ENCODE results near the gene HID1. TPM values are rescaled to one million over a fixed set of nuclear protein-coding genes. Genes with fewer than 3 reads are reported as not detected.

The HID1 gene
- total RNA-seq, 3 donors from 2014 or later, result 29.9 to 56.9 (median 47.4) TPM

DNA sequence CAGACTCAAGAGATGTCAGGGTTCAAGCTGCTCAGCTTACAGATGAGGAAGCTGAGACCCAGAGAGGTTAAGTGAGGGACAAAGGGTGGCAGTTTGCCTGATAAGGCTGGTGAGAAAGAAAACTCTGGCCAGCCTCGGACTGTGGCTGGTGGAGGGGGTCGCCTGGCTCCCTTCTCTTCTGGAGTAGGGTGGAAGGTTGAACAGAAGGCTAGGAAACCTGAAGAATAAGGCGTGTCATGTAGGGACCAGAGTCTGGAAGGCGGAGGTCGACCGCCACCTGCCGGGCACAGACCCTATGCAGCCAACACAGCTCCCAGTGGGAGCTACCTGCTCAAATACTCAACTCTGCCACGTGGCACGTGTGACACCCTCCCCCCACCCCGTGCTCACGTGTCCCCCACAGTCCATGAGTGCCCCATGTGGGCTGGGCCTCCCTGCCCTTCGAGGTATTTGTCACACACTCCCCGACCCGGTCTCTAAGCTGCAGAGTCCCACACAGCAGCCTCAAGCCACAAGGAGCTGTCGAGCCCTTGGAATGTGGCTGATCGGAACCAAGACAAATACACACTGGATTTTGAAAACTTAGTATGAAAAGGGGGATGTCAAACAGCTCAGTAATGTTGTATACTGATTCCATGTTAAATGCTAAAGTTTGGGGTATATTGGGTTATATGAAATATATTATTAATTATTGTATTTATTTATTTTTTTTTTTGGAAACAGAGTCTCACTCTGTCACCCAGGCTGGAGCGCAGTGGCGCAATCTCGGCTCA, 11.8 kb downstream of the HID1 start:
- DNase-seq (peak in 2 of 3 donors; percentile 72 to 81), ATAC-seq (peak; percentile 73)
- TF ChIP-seq, protein P1, sequence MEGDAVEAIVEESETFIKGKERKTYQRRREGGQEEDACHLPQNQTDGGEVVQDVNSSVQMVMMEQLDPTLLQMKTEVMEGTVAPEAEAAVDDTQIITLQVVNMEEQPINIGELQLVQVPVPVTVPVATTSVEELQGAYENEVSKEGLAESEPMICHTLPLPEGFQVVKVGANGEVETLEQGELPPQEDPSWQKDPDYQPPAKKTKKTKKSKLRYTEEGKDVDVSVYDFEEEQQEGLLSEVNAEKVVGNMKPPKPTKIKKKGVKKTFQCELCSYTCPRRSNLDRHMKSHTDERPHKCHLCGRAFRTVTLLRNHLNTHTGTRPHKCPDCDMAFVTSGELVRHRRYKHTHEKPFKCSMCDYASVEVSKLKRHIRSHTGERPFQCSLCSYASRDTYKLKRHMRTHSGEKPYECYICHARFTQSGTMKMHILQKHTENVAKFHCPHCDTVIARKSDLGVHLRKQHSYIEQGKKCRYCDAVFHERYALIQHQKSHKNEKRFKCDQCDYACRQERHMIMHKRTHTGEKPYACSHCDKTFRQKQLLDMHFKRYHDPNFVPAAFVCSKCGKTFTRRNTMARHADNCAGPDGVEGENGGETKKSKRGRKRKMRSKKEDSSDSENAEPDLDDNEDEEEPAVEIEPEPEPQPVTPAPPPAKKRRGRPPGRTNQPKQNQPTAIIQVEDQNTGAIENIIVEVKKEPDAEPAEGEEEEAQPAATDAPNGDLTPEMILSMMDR (IDR thresholded peaks at IDR 0.05), result no peak
- no peaks in the 10 kb centered on the region for H3K4me1 ChIP-seq (ENCODE audit: low read depth)
- H3K9me3 ChIP-seq, result no peaks in the 10 kb centered on the region
- no peaks in the 10 kb centered on the region for H3K36me3 ChIP-seq (ENCODE audit: low read depth)
- H3K4me3 ChIP-seq, result no peak overlapping the region
- intact Hi-C loops (cut with DNase I, micrococcal nuclease), result no loop called here

- DNase-seq, result no peak
- intact Hi-C loops (cut with DNase I, micrococcal nuclease), result no loop called here
- peak; percentile 24 for ATAC-seq
- TF ChIP-seq, protein P1 (IDR thresholded peaks at IDR 0.05), result no peak
- no peak overlapping the region for H3K4me3 ChIP-seq
- H3K4me1 ChIP-seq (ENCODE audit: low read depth), result no peaks in the 10 kb centered on the region
- H3K9me3 ChIP-seq, result no peaks in the 10 kb centered on the region
- no peaks in the 10 kb centered on the region for H3K36me3 ChIP-seq (ENCODE audit: low read depth)
Observed at GRCh38 chr17:74959826-74960515, 12.6 kb downstream of the HID1 start.

GRCh38 chr17:74957935-74958740, 14.4 kb downstream of the HID1 start:
- Histone ChIP-seq H3K9me3 (no peaks in the 10 kb centered on the region), H3K36me3 (ENCODE audit: low read depth) (no peaks in the 10 kb centered on the region), H3K4me1 (ENCODE audit: low read depth) (peaks cover 5% of the 10 kb centered on the region), H3K4me3 (no peak overlapping the region)
- peak in 2 of 3 donors; percentile 85 to 89 for DNase-seq
- TF ChIP-seq, protein P1 (IDR thresholded peaks at IDR 0.05), result peak; percentile 91
- intact Hi-C loops (cut with DNase I, micrococcal nuclease), result no loop called here
- peak; percentile 49 for ATAC-seq

DNA sequence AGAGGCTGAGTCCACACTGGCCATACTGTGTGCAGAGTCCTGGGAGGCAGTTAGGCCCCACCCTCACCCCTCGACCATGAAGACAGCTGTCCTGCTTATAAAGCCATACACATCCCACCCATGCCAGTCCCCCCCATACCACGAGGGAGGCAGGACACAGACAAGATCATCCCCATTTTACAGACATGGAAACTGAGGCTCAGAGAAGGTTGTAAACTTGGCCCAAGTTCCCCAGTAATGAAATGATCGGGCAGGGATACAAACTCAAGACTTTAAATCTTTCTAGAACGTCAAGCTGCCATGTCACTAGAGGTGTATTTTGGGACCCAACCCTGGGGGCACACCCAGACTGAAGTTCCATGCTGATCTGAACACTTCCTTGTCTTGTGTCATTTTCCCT, 16.5 kb downstream of the HID1 start:
- no peaks in the 10 kb centered on the region for H3K36me3 ChIP-seq (ENCODE audit: low read depth)
- intact Hi-C loops (cut with DNase I, micrococcal nuclease), result no loop called here
- H3K4me3 ChIP-seq, result no peak overlapping the region
- no peak for ATAC-seq
- no peak for DNase-seq
- no peaks in the 10 kb centered on the region for H3K9me3 ChIP-seq
- H3K4me1 ChIP-seq (ENCODE audit: low read depth), result peaks cover 9% of the 10 kb centered on the region
- TF ChIP-seq, protein P1 (IDR thresholded peaks at IDR 0.05), result no peak

DNA sequence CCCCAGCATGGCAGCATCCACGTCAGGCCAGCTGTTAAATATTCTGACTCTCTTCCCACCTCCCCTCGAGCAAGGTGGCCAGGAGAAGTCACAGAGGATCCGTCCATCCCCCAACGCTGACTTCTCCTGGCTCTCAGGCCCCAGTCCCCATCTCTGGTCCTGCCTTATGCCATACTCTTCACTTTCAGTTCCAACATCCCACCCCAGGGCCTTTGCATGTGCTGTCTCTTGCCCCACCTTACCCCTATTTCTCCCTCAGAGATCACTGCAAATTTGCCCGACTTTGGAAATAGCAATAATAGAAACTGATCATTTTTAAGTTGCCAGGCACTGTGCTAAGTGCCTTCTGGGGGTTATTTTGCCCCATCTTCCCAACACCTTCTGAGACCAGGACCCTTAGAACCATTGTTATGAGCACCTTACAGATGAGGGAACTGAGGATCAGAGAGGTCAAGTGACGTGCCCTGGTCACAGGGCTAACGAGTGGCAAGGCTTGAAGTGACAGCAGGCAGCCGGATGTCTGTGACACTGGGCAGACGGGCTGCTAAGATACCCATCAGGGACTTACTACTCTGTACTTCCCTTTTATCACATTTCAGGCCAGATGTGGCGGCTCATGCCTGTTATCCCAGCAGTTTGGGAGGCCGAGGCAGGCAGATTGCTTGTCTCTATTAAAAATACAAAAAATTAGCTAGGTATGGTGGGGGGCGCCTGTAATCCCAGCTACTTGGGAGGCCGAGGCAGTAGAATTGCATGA, 17.7 kb downstream of the HID1 start:
- TF ChIP-seq, protein P1 (IDR thresholded peaks at IDR 0.05), result no peak
- no peaks in the 10 kb centered on the region for H3K9me3 ChIP-seq
- intact Hi-C loops (cut with DNase I, micrococcal nuclease), result no loop called here
- no peak overlapping the region for H3K4me3 ChIP-seq
- no peaks in the 10 kb centered on the region for H3K36me3 ChIP-seq (ENCODE audit: low read depth)
- no peak for ATAC-seq
- no peak for DNase-seq
- peaks cover 9% of the 10 kb centered on the region for H3K4me1 ChIP-seq (ENCODE audit: low read depth)

Measured in mucosa of descending colon (tissue), 3 donors.